ENCODE results near the gene LONRF2. TPM values are rescaled to one million over a fixed set of nuclear protein-coding genes. Genes with fewer than 3 reads are reported as not detected.

The LONRF2 gene
- total RNA-seq, 4 donors from 2014 or later = 1.3 to 2.5 (median 2.0) TPM

DNA sequence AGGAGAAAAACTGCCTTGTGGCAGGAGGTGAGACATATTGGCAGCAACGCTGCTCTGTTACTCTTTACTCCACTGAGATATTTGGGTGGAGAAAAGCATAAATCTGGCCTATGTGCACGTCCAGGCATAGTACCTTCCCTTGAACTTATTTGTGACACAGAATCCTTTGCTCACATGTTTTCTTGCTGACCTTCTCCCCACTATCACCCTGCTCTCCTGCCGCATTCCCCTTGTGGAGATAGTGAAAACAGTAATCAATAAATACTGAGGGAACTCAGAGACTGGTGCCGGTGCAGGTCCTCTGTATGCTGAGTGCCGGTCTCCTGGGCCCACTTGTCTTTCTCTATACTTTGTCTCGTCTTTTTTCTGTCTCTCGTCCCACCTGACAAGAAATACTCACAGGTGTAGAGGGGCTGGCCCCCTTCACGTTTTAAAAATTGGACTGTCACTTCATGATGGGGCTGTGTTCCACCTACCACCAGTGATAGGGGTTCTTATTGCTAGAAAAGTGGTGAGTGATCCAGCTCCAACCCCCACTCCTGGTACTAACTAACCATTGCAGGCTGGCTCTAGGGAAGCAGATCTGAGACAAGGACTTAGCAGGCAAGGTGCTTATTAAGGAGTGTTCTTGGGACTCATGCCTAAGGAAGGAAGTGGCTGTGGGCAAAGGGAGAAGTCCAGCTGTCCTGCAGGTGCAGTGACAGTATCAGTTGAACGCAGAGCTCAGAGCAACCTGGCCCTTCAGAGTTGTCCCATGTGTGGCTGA, 51.7 kb downstream of the LONRF2 start:
- H3K4me1 ChIP-seq = no peaks in the 10 kb centered on the region
- no peak overlapping the region for H3K27ac ChIP-seq
- H3K9me3 ChIP-seq = no peaks in the 10 kb centered on the region
- no peak for TF ChIP-seq POLR2AphosphoS5 (IDR thresholded peaks at IDR 0.05)
- TF ChIP-seq CTCF (IDR thresholded peaks at IDR 0.05) = no peak
- TF ChIP-seq EP300 (IDR thresholded peaks at IDR 0.05) = no peak
- TF ChIP-seq POLR2A (IDR thresholded peaks at IDR 0.05) = no peak
- WGBS = 91% methylated on average over 9 of the region's 9 CpGs
- H3K36me3 ChIP-seq = no peaks in the 10 kb centered on the region
- H3K27me3 ChIP-seq = no peaks in the 10 kb centered on the region
- H3K4me3 ChIP-seq = no peak overlapping the region
- peak in 1 of 2 donors; percentile 38 for DNase-seq (ENCODE audit: low spot score in 2 of 2)

DNA sequence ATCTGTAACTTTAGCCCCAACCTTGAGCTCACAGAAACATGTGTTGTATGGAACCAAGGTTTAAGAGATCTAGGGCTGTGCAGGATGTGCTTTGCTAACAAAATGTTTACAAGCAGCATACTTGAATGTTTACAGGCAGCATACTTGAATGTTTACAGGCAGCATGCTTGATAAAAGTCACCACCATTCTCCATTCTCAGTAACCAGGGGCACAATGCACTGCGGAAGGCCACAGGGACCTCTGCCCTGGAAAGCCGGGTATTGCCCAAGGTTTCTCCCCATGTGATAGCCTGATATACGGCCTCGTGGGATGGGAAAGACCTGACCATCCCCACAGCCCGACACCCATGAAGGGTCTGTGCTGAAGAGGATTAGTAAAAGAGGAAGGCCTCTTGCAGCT, 52.4 kb downstream of the LONRF2 start:
- no peaks in the 10 kb centered on the region for H3K9me3 ChIP-seq
- H3K4me3 ChIP-seq = no peak overlapping the region
- 86% methylated on average over 5 of the region's 5 CpGs for WGBS
- H3K36me3 ChIP-seq = no peaks in the 10 kb centered on the region
- H3K27ac ChIP-seq = no peak overlapping the region
- no peaks in the 10 kb centered on the region for H3K4me1 ChIP-seq
- DNase-seq (ENCODE audit: low spot score in 2 of 2) = peak in 1 of 2 donors; percentile 47
- no peaks in the 10 kb centered on the region for H3K27me3 ChIP-seq
- TF ChIP-seq POLR2AphosphoS5 (IDR thresholded peaks at IDR 0.05) = no peak
- no peak for TF ChIP-seq EP300 (IDR thresholded peaks at IDR 0.05)
- TF ChIP-seq POLR2A (IDR thresholded peaks at IDR 0.05) = no peak
- no peak for TF ChIP-seq CTCF (IDR thresholded peaks at IDR 0.05)

- TF ChIP-seq POLR2AphosphoS5 (IDR thresholded peaks at IDR 0.05) (no peak), EP300 (IDR thresholded peaks at IDR 0.05) (no peak), CTCF (IDR thresholded peaks at IDR 0.05) (no peak), POLR2A (IDR thresholded peaks at IDR 0.05) (no peak)
Observed at GRCh38 chr2:100268986-100269385, 53.3 kb downstream of the LONRF2 start.

GRCh38 chr2:100267751-100268150, 54.5 kb downstream of the LONRF2 start:
- H3K4me1 ChIP-seq = no peaks in the 10 kb centered on the region
- no peaks in the 10 kb centered on the region for H3K36me3 ChIP-seq
- TF ChIP-seq CTCF (IDR thresholded peaks at IDR 0.05) (no peak), EP300 (IDR thresholded peaks at IDR 0.05) (no peak), POLR2AphosphoS5 (IDR thresholded peaks at IDR 0.05) (no peak), POLR2A (IDR thresholded peaks at IDR 0.05) (no peak)
- H3K9me3 ChIP-seq = no peaks in the 10 kb centered on the region
- no peaks in the 10 kb centered on the region for H3K27me3 ChIP-seq
- 65% methylated on average over 2 of the region's 2 CpGs for WGBS
- H3K27ac ChIP-seq = no peak overlapping the region
- no peak for DNase-seq (ENCODE audit: low spot score in 2 of 2)
- no peak overlapping the region for H3K4me3 ChIP-seq

More at GRCh38 chr2:100268986-100269385, 53.3 kb downstream of the LONRF2 start:
- no peaks in the 10 kb centered on the region for H3K9me3 ChIP-seq
- no peaks in the 10 kb centered on the region for H3K27me3 ChIP-seq
- peak in 1 of 2 donors; percentile 20 for DNase-seq (ENCODE audit: low spot score in 2 of 2)
- H3K4me3 ChIP-seq = no peak overlapping the region
- H3K4me1 ChIP-seq = no peaks in the 10 kb centered on the region
- 71% methylated on average over 4 of the region's 4 CpGs for WGBS
- no peaks in the 10 kb centered on the region for H3K36me3 ChIP-seq
- no peak overlapping the region for H3K27ac ChIP-seq

DNA sequence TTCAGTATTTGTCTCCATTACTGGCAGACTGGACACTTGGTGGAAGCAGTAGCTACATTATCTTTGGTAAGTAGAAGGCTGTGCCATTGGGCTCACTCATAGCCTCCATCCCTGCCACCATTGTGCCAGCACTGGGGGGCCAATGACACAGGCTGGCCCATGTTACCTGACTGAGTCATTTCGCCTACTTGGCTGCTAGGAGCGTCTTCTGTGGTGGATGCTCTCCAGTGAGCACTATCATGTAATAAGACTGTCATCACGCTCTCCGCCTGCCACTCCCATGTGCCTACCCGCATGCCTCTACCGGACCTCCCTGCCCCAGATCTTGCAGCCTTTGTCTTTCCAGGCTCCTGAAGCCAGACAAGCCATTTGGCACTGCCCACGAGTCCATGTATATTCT, 56.2 kb downstream of the LONRF2 start:
- Histone ChIP-seq H3K27me3 (no peaks in the 10 kb centered on the region), H3K4me1 (no peaks in the 10 kb centered on the region), H3K4me3 (no peak overlapping the region), H3K27ac (no peak overlapping the region), H3K9me3 (no peaks in the 10 kb centered on the region), H3K36me3 (no peaks in the 10 kb centered on the region)
- peak in 1 of 2 donors; percentile 53 for DNase-seq (ENCODE audit: low spot score in 2 of 2)
- TF ChIP-seq POLR2AphosphoS5 (IDR thresholded peaks at IDR 0.05) = no peak
- no peak for TF ChIP-seq CTCF (IDR thresholded peaks at IDR 0.05)
- TF ChIP-seq EP300 (IDR thresholded peaks at IDR 0.05) = no peak
- no peak for TF ChIP-seq POLR2A (IDR thresholded peaks at IDR 0.05)
- 90% methylated on average over 7 of the region's 7 CpGs for WGBS
